Astrocyte (in vitro differentiated cells and primary cell): ENCODE results near the gene USP17L10.
"Not testable (repeated sequence)": the region's sequence is repeated elsewhere in the genome, so short reads cannot be mapped to it uniquely, and the experiment has no call there.

Experiments
- EZH2 ChIP-seq: IDR thresholded peaks from 2 replicates; pipeline ENCODE4 v1.6.1; 2012; ENCODE audit warnings: mild to moderate bottlenecking, low read length, inconsistent platforms; ENCODE audit not compliant: insufficient read depth
- TF ChIP-seq, protein P1 (sequence below): IDR thresholded peaks from 2 replicates; pipeline ENCODE4 v1.5.1; 2011; ENCODE audit warnings: low read depth, mild to moderate bottlenecking, inconsistent platforms, low read length, moderate library complexity; ENCODE audit not compliant: insufficient read depth

DNA sequence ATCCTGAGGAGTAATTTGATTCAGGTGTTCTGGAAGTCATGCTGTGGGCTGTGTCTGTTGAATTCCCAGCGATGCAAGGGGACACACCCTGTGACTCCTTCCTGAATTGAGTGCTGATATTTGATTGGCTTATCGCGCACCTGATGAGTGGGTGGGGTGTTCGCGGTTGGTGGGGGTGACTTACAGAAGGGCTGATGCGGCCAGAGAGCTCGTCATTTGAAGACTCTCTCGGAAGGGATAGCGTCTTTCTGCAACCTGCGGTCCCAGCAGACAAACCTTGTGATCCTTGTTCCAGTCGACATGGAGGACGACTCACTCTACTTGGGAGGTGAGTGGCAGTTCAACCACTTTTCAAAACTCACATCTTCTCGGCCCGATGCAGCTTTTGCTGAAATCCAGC is 33.1 kb downstream of the USP17L10 start, which contains the start of gene USP17L17:
- TF ChIP-seq, protein P1, sequence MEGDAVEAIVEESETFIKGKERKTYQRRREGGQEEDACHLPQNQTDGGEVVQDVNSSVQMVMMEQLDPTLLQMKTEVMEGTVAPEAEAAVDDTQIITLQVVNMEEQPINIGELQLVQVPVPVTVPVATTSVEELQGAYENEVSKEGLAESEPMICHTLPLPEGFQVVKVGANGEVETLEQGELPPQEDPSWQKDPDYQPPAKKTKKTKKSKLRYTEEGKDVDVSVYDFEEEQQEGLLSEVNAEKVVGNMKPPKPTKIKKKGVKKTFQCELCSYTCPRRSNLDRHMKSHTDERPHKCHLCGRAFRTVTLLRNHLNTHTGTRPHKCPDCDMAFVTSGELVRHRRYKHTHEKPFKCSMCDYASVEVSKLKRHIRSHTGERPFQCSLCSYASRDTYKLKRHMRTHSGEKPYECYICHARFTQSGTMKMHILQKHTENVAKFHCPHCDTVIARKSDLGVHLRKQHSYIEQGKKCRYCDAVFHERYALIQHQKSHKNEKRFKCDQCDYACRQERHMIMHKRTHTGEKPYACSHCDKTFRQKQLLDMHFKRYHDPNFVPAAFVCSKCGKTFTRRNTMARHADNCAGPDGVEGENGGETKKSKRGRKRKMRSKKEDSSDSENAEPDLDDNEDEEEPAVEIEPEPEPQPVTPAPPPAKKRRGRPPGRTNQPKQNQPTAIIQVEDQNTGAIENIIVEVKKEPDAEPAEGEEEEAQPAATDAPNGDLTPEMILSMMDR, result not testable (repeated sequence)
- not testable (repeated sequence) for TF ChIP-seq EZH2
